ENCODE data around the gene PIEZO1. TPM values are rescaled to one million over a fixed set of nuclear protein-coding genes. Genes with fewer than 3 reads are reported as not detected.

The PIEZO1 gene
- total RNA-seq, 2 experiments from 2014 or later = 105 to 126 TPM

DNA sequence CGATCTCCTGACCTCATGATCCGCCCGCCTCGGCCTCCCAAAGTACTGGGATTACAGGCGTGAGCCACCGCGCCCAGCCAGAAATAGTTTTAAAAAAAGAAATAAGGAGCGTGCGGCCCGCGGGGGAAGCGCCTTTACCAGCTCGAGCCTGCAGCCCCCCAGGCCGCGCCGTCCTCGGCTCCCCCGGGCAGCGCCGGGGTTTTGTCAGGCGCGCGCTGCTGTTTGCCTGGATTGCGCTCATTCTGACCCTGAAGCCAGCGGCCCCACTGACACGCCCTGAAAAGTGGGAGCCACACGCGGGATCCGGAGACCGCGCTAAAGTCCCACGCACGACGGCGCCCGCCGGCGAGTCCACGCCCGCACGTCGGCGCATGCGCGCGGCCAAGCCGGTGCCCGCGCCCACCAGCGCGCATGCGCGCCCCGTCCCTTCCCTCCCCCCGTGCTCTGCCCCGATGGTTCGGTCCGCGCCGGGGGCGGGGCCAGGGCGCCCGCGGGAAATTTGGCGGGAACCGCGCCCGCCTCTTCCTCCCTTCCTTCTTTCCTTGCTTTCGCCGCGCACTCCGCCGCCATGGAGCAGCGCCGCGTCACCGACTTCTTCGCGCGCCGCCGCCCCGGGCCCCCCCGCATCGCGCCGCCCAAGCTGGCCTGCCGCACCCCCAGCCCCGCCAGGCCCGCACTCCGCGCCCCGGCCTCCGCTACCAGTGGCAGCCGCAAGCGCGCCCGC lies 18.4 kb upstream of the PIEZO1 start, which contains the start of gene CDT1:
Gene CDT1 (plus strand): TSS at position 526 of the 724 bp plus-strand sequence. CDS start 43 bp downstream, at position 569.
- Mint-ChIP-seq H3K27me3 (no peaks in the 10 kb centered on the region), H3K36me3 (ENCODE audit: low read depth) (peaks cover 38% of the 10 kb centered on the region), H3K4me3 (peak within 1 kb of the TSS; percentile 83), H3K27ac (peak within 1 kb of the TSS; percentile 94), H3K9me3 (ENCODE audit: low read depth) (no peaks in the 10 kb centered on the region), H3K4me1 (peaks cover 24% of the 10 kb centered on the region)
- intact Hi-C loops (cut with DNase I, micrococcal nuclease) = loop anchor here (1.0 to 5.0 kb wide), 12 partner anchors 8 to 1069 kb away; partner anchors contain the start of genes ANKRD11 (in 1 of the 2), APRT (in 1 of the 2), CHMP1A (in 1 of the 2) and CYBA (in 1 of the 2)
- POLR2A ChIA-PET = interaction anchor here (0.6 to 1.0 kb wide), 3 partner anchors 8 to 22 kb away, joined by 3 to 4 read pairs (median 4); no protein-coding TSS in a partner anchor
- DNase-seq = peak; percentile 90
- CTCF ChIA-PET = interaction anchor here (0.5 to 1.5 kb wide), 6 partner anchors 11 to 70 kb away, joined by 3 to 5 read pairs (median 4); no protein-coding TSS in a partner anchor
- peak; percentile 32 for ATAC-seq

GRCh38 chr16:88800277-88800592 lies 15.2 kb upstream of the PIEZO1 start:
- H3K36me3 Mint-ChIP-seq (ENCODE audit: low read depth) = peaks cover 13% of the 10 kb centered on the region
- DNase-seq = no peak
- H3K9me3 Mint-ChIP-seq (ENCODE audit: low read depth) = no peaks in the 10 kb centered on the region
- no peak for ATAC-seq
- no peak overlapping the region for H3K27ac Mint-ChIP-seq
- ChIA-PET POLR2A (interaction anchor here (1.5 kb wide), 1 partner anchor 10 kb away, joined by 10 read pairs; no protein-coding TSS in a partner anchor), CTCF (interaction anchor here (0.6 to 2.4 kb wide), 7 partner anchors 13 to 678 kb away, joined by 3 to 11 read pairs (median 3); no protein-coding TSS in a partner anchor)
- intact Hi-C loops (cut with DNase I, micrococcal nuclease) = loop anchor here (5.0 kb wide), 3 partner anchors 63 to 1072 kb away; partner anchors contain the start of genes RPL13 (in 1 of the 2) and TCF25 (in 1 of the 2)
- H3K27me3 Mint-ChIP-seq = no peaks in the 10 kb centered on the region
- no peak overlapping the region for H3K4me3 Mint-ChIP-seq
- peaks cover 21% of the 10 kb centered on the region for H3K4me1 Mint-ChIP-seq

GRCh38 chr16:88799569-88800276 lies 14.7 kb upstream of the PIEZO1 start:
- ChIA-PET POLR2A (interaction anchor here (1.5 kb wide), 1 partner anchor 11 kb away, joined by 10 read pairs; no protein-coding TSS in a partner anchor), CTCF (interaction anchor here (0.6 to 2.4 kb wide), 9 partner anchors 12 to 1088 kb away, joined by 3 to 11 read pairs (median 3); no protein-coding TSS in a partner anchor)
- Mint-ChIP-seq H3K36me3 (ENCODE audit: low read depth) (peaks cover 11% of the 10 kb centered on the region), H3K4me3 (no peak overlapping the region), H3K9me3 (ENCODE audit: low read depth) (no peaks in the 10 kb centered on the region), H3K27ac (no peak overlapping the region), H3K4me1 (peaks cover 25% of the 10 kb centered on the region), H3K27me3 (no peaks in the 10 kb centered on the region)
- intact Hi-C loops (cut with DNase I, micrococcal nuclease) = loop anchor here (5.0 kb wide), 3 partner anchors 62 to 1073 kb away; partner anchors contain the start of genes RPL13 (in 1 of the 2) and TCF25 (in 1 of the 2)
- DNase-seq (peak; percentile 56), ATAC-seq (no peak)

DNA sequence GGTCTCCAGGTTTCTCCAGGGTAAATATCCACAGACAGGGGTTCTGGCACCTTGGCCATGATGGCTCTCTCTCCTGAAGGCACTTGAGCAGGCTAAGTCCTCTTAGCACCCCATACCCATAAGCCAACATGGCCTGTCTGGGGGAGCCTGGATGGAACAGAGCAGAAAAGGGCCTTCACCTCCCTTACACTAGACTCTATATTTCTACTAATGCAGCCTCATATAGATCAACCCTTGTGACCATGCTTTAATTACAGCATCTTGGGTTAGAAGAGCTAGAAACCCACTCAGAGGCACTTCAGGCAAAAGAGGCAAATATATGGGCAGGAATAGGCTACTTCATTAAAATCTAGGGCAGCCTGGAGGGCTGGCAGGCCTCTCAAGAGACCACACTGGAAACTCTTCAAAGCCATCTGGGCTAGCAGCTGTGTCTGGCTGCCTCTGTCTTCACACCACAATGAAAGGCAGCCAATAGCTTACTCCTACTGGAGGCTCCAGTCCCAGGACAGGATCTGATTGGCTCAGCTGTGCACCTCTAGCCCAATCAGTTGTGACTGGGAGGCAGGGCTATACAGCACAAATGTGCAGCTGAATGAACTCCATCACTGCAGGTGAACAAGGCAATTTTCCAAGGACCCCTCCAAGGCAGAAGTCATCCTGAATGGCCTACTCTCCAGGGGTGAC lies 13.9 kb upstream of the PIEZO1 start:
- CTCF ChIA-PET = interaction anchor here (0.6 to 1.3 kb wide), 6 partner anchors 16 to 1087 kb away, joined by 3 to 4 read pairs (median 3); no protein-coding TSS in a partner anchor

DNA sequence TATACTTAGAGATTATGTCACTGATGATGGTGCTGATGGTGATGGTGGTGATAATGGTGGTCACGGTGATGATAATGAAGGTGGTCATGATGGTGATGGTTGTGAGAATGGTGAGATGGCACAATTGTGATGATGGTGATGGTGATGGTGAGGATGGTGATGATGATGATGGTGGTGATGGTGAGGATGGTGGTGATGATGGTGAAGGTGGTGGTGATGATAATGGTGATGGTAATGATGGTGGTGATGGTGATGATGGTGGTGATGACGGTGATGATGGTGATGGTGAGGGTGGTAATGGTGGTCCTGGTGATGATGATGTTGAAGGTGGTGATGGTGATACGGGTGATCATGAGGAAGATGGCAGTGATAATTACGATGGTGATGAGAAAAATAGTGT lies 13.1 kb upstream of the PIEZO1 start:
- no peaks in the 10 kb centered on the region for H3K27me3 Mint-ChIP-seq
- no peak overlapping the region for H3K4me3 Mint-ChIP-seq
- ChIA-PET CTCF (no interaction called here), POLR2A (no interaction called here)
- peaks cover 32% of the 10 kb centered on the region for H3K4me1 Mint-ChIP-seq
- no peak for DNase-seq
- no peak overlapping the region for H3K27ac Mint-ChIP-seq
- intact Hi-C loops (cut with DNase I, micrococcal nuclease) = no loop called here
- H3K9me3 Mint-ChIP-seq (ENCODE audit: low read depth) = no peaks in the 10 kb centered on the region
- ATAC-seq = no peak
- peaks cover 8% of the 10 kb centered on the region for H3K36me3 Mint-ChIP-seq (ENCODE audit: low read depth)

More for the DNA sequence above, 13.9 kb upstream of the PIEZO1 start:
- ATAC-seq = peak; percentile 14
- H3K27me3 Mint-ChIP-seq = no peaks in the 10 kb centered on the region
- no peaks in the 10 kb centered on the region for H3K9me3 Mint-ChIP-seq (ENCODE audit: low read depth)
- POLR2A ChIA-PET = interaction anchor here (1.5 kb wide), 1 partner anchor 12 kb away, joined by 10 read pairs; no protein-coding TSS in a partner anchor
- DNase-seq = no peak
- H3K4me1 Mint-ChIP-seq = peaks cover 25% of the 10 kb centered on the region
- intact Hi-C loops (cut with DNase I, micrococcal nuclease) = no loop called here
- H3K4me3 Mint-ChIP-seq = no peak overlapping the region
- H3K27ac Mint-ChIP-seq = no peak overlapping the region
- peaks cover 8% of the 10 kb centered on the region for H3K36me3 Mint-ChIP-seq (ENCODE audit: low read depth)

- no peaks in the 10 kb centered on the region for H3K9me3 Mint-ChIP-seq (ENCODE audit: low read depth)
Measured at GRCh38 chr16:88796278-88796677, 11.3 kb upstream of the PIEZO1 start.

GRCh38 chr16:88793251-88793954 lies 8.4 kb upstream of the PIEZO1 start:
- ChIA-PET POLR2A (interaction anchor here (0.9 to 1.5 kb wide), 3 partner anchors 11 to 14 kb away, joined by 3 to 4 read pairs (median 4); no protein-coding TSS in a partner anchor), CTCF (interaction anchor here (1.2 to 2.2 kb wide), 3 partner anchors 10 to 18 kb away, joined by 4 to 8 read pairs (median 4); partner anchors contain the start of genes APRT and CDT1)
- Mint-ChIP-seq H3K36me3 (ENCODE audit: low read depth) (no peaks in the 10 kb centered on the region), H3K27me3 (no peaks in the 10 kb centered on the region), H3K9me3 (ENCODE audit: low read depth) (no peaks in the 10 kb centered on the region), H3K4me3 (no peak overlapping the region), H3K27ac (no peak overlapping the region), H3K4me1 (peaks cover 45% of the 10 kb centered on the region)
- intact Hi-C loops (cut with DNase I, micrococcal nuclease) = no loop called here
- ATAC-seq (no peak), DNase-seq (no peak)

More at GRCh38 chr16:88796278-88796677, 11.3 kb upstream of the PIEZO1 start:
- Mint-ChIP-seq H3K4me3 (no peak overlapping the region), H3K27me3 (no peaks in the 10 kb centered on the region), H3K4me1 (peaks cover 44% of the 10 kb centered on the region), H3K27ac (peak overlapping the region; percentile 25), H3K36me3 (ENCODE audit: low read depth) (peaks cover 7% of the 10 kb centered on the region)
- DNase-seq = no peak
- POLR2A ChIA-PET = interaction anchor here (0.5 kb wide), 1 partner anchor 52 kb away, joined by 3 read pairs; no protein-coding TSS in a partner anchor
- CTCF ChIA-PET = interaction anchor here (1.9 kb wide), 1 partner anchor 59 kb away, joined by 9 read pairs; no protein-coding TSS in a partner anchor
- no peak for ATAC-seq
- intact Hi-C loops (cut with DNase I, micrococcal nuclease) = no loop called here

DNA sequence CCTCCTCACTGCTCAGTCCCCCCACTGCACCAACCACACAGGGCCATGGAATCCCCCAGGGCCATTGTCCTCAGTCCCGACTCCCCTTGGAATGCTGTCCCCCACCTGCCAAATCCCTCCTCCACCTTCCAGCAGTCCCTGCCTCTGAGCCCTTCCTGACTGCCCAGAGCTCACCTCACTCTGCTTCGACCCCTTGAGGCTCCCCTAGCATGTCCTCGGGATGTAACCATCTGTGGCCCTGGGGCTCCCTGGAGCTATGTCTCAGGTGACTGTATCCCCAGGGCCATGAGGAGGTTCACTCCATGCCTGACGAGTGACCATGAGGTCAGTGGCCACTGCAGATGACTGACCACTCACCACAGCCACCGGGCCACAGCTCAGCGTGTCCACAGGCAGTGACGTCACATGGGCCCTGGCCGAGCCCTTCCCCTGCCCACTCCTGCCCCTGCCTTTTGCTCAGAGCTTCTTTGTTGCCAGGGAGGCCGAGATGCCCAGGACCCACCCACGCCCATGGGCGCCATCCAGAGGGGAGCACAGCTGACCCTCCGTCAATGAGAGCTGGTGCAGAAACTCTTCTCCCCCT lies 7.7 kb upstream of the PIEZO1 start:
- ChIA-PET CTCF (interaction anchor here (1.2 to 2.2 kb wide), 3 partner anchors 10 to 18 kb away, joined by 4 to 8 read pairs (median 4); partner anchors contain the start of genes APRT and CDT1), POLR2A (interaction anchor here (1.4 to 1.5 kb wide), 2 partner anchors 10 to 14 kb away, joined by 4 read pairs; no protein-coding TSS in a partner anchor)
- H3K9me3 Mint-ChIP-seq (ENCODE audit: low read depth) = no peaks in the 10 kb centered on the region
- no peak overlapping the region for H3K27ac Mint-ChIP-seq
- H3K4me1 Mint-ChIP-seq = peaks cover 45% of the 10 kb centered on the region
- no peak for DNase-seq
- H3K27me3 Mint-ChIP-seq = no peaks in the 10 kb centered on the region
- H3K4me3 Mint-ChIP-seq = no peak overlapping the region
- H3K36me3 Mint-ChIP-seq (ENCODE audit: low read depth) = no peaks in the 10 kb centered on the region
- intact Hi-C loops (cut with DNase I, micrococcal nuclease) = no loop called here
- ATAC-seq = no peak

DNA sequence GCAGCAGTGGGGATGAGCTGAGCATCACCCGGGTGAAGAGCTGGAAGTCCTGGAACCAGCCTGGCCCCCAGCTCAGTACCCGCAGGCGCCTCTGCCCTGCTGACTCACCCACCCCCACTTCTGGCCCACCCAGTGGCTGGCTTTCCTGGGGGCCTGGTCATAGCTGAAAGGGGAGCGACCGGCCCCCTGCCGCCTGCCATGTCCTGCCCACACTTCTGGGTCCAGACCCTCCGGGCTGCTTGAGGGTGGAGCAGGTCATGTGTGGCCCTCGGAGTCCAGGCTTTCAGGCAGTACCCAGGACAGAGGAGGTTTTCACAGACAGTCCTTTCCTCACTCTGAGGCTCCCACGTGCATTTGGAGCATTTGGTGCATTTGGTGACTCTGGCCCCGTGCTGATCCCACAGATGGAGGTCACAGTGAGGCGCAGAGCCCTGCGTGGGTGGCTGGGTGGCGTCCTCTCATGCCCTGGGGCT lies 7.1 kb upstream of the PIEZO1 start:
- peaks cover 45% of the 10 kb centered on the region for H3K4me1 Mint-ChIP-seq
- H3K27me3 Mint-ChIP-seq = no peaks in the 10 kb centered on the region
- DNase-seq = no peak
- no peaks in the 10 kb centered on the region for H3K9me3 Mint-ChIP-seq (ENCODE audit: low read depth)
- intact Hi-C loops (cut with DNase I, micrococcal nuclease) = no loop called here
- H3K27ac Mint-ChIP-seq = no peak overlapping the region
- no peak overlapping the region for H3K4me3 Mint-ChIP-seq
- H3K36me3 Mint-ChIP-seq (ENCODE audit: low read depth) = no peaks in the 10 kb centered on the region
- ATAC-seq = no peak
- POLR2A ChIA-PET = interaction anchor here (1.5 kb wide), 1 partner anchor 13 kb away, joined by 4 read pairs; no protein-coding TSS in a partner anchor
- CTCF ChIA-PET = interaction anchor here (0.7 to 1.2 kb wide), 2 partner anchors 11 to 337 kb away, joined by 3 to 4 read pairs; partner anchors contain the start of gene CDT1

Data from activated CD4-positive, alpha-beta T cell treated with anti-CD3 and anti-CD28 coated beads for 36 hours (primary cell).